ENCODE data around the gene AGBL1. TPM values are rescaled to one million over a fixed set of nuclear protein-coding genes. Genes with fewer than 3 reads are reported as not detected.

Gene AGBL1
- not detected for total RNA-seq

GRCh38 chr15:86079508-86080266 is at the start of gene AGBL1:
Gene AGBL1, plus strand, starts transcription at chr15:86079871.
- peaks cover 0 to 8% of the 10 kb centered on the region in 2 donors for H3K27me3 ChIP-seq
- no peak within 1 kb of the TSS for H3K27ac ChIP-seq
- WGBS, 2 donors = 47 to 55% methylated on average over 9 to 22 of the region's 27 CpGs
- DNase-seq (no peak), ATAC-seq (no peak)
- H3K4me3 ChIP-seq = no peak within 1 kb of the TSS
- no peaks in the 10 kb centered on the region for H3K36me3 ChIP-seq (replicated peaks in 1 of 2; ENCODE audit: insufficient read depth in 1 of 2, low read depth in 2 of 2)
- H3K9me3 ChIP-seq = no peaks in the 10 kb centered on the region
- TF ChIP-seq POLR2A (IDR thresholded peaks at IDR 0.05) = no peak
- TF ChIP-seq, protein P1, sequence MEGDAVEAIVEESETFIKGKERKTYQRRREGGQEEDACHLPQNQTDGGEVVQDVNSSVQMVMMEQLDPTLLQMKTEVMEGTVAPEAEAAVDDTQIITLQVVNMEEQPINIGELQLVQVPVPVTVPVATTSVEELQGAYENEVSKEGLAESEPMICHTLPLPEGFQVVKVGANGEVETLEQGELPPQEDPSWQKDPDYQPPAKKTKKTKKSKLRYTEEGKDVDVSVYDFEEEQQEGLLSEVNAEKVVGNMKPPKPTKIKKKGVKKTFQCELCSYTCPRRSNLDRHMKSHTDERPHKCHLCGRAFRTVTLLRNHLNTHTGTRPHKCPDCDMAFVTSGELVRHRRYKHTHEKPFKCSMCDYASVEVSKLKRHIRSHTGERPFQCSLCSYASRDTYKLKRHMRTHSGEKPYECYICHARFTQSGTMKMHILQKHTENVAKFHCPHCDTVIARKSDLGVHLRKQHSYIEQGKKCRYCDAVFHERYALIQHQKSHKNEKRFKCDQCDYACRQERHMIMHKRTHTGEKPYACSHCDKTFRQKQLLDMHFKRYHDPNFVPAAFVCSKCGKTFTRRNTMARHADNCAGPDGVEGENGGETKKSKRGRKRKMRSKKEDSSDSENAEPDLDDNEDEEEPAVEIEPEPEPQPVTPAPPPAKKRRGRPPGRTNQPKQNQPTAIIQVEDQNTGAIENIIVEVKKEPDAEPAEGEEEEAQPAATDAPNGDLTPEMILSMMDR (IDR thresholded peaks at IDR 0.05) = no peak
- H3K4me1 ChIP-seq = no peaks in the 10 kb centered on the region
- intact Hi-C loops (cut with DNase I) = no loop called here

- Histone ChIP-seq H3K36me3 (replicated peaks in 1 of 2; ENCODE audit: insufficient read depth in 1 of 2, low read depth in 2 of 2) (no peaks in the 10 kb centered on the region), H3K27ac (no peak overlapping the region), H3K9me3 (no peaks in the 10 kb centered on the region), H3K4me1 (no peaks in the 10 kb centered on the region), H3K4me3 (no peak overlapping the region), H3K27me3 (no peaks in the 10 kb centered on the region)
- ATAC-seq = no peak
- TF ChIP-seq, protein P1 (IDR thresholded peaks at IDR 0.05) = no peak
- TF ChIP-seq POLR2A (IDR thresholded peaks at IDR 0.05) = no peak
- intact Hi-C loops (cut with DNase I) = no loop called here
- no peak for DNase-seq
Measured at GRCh38 chr15:86034904-86035303, 44.8 kb upstream of the AGBL1 start.

DNA sequence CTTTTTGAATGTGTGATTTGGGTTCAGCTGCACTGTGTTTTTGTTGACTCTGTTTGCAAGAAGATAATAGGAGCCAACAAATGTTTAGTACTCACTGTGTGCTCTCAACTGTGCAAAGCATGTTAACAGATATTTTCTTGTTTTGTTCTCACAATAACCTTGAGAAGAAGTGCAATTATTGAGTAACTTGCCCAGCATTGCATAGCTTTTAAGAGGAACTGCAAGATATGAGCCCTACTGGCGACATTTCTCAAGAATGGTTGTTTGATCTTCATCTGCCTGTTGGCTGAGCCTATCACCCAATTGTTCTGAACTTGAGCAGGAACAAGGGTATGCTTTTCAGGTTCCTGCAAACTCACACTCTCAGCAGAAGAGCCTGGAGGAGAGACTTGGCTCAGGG is 43.4 kb upstream of the AGBL1 start:
- WGBS, 2 donors = 40 to 61% methylated on average over 1 of the region's 1 CpG
- Histone ChIP-seq H3K9me3 (no peaks in the 10 kb centered on the region), H3K27ac (no peak overlapping the region), H3K4me3 (no peak overlapping the region), H3K4me1 (no peaks in the 10 kb centered on the region), H3K27me3 (no peaks in the 10 kb centered on the region), H3K36me3 (replicated peaks in 1 of 2; ENCODE audit: insufficient read depth in 1 of 2, low read depth in 2 of 2) (no peaks in the 10 kb centered on the region)
- DNase-seq (no peak), ATAC-seq (no peak)
- TF ChIP-seq, protein P1 (IDR thresholded peaks at IDR 0.05) = no peak
- no peak for TF ChIP-seq POLR2A (IDR thresholded peaks at IDR 0.05)
- intact Hi-C loops (cut with DNase I) = no loop called here

GRCh38 chr15:86038491-86038890 is 41.2 kb upstream of the AGBL1 start:
- intact Hi-C loops (cut with DNase I) = no loop called here
- no peak overlapping the region for H3K27ac ChIP-seq
- no peaks in the 10 kb centered on the region for H3K27me3 ChIP-seq
- ATAC-seq = no peak
- H3K9me3 ChIP-seq = no peaks in the 10 kb centered on the region
- H3K4me3 ChIP-seq = no peak overlapping the region
- TF ChIP-seq, protein P1 (IDR thresholded peaks at IDR 0.05) = no peak
- no peak for TF ChIP-seq POLR2A (IDR thresholded peaks at IDR 0.05)
- H3K4me1 ChIP-seq = no peaks in the 10 kb centered on the region
- no peaks in the 10 kb centered on the region for H3K36me3 ChIP-seq (replicated peaks in 1 of 2; ENCODE audit: insufficient read depth in 1 of 2, low read depth in 2 of 2)
- WGBS, 2 donors = 86 to 95% methylated on average over 1 of the region's 1 CpG
- DNase-seq = no peak
